ENCODE data around the gene GPHA2. TPM values are rescaled to one million over a fixed set of nuclear protein-coding genes. Genes with fewer than 3 reads are reported as not detected.

GPHA2 gene, protein sequence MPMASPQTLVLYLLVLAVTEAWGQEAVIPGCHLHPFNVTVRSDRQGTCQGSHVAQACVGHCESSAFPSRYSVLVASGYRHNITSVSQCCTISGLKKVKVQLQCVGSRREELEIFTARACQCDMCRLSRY
- not detected in 2 replicates for total RNA-seq

DNA sequence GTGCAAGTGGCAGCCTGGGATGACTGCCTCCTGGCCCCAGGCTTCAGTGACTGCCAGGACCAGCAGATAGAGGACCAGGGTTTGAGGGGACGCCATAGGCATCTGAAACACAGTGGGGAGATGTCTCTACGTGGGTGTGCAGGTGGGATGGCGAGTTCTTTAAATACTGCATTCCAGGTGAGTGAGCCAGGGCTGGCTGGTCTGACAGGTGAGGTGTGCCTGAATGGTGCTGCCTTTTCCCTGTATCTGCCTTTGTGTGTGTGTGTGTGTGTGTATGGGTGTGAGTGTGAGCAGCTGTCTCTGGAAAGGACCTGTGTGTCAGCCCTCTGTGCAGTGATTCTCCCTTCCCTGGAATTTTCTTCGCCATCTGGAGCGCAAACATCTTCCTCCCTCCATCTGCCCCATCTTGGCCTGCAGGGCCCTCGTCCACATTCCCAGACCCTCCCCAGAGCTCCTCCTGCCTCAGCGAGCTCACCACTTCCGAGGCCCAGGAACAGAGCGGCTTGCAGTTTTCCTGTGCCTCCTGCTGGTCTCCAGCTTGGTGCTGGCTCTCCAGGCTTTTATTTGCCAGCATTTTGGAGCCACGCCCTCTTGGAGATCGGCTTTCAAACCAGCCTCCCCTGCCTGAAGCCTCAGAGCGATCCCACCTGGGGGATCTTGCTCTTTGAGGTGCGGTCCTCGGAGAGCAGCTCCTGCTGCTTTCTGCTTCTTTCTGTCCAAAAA is at the start of gene GPHA2:
GPHA2 (minus strand) TSS at position 535 of the 723 bp plus-strand sequence; CDS start at position 102, 433 bp downstream.

DNA sequence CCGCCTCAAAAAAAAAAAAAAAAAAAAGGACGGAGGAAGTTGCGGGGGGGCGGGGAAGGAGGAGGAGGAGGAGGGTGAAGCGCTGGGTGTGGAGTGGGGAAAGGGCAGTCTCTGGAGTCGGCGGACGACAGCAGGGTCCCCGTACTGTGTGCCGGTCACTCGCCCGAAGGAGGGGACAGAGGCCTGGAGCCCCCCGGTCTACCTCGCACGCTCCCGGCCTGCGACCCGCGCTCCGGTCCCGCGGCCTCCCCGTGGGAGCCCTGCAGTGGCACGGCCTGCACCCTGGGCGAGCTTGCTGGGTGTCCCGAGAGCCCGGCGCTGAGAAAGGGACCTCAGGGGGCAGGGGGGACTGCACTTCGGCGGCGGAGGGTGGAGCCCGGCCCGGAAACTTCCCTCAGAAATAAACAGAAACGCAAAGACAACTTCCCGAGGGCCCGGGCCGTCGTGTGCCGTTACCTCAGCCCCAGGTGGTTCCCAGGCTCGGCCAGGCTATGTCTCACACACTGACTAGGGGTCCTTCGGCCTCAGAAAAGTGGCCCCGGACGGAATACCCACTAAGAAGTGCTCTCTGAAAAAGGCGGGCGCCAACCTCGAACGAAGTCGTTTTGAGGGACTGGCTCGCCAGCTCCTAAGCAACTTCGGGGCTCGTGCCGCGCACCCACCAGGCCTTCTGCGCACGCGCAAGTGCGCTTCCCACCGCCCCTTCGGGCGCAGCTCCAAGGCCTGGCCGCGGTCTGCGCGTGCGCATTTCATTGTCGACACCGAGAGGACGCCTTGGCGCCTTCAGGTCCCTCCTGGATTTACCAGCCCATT is 35.9 kb upstream of the GPHA2 start, which contains the start of gene MAJIN:
MAJIN (minus strand) TSS at position 688 of the 813 bp plus-strand sequence. CDS start 12,703 bp downstream, outside the sequence.

DNA sequence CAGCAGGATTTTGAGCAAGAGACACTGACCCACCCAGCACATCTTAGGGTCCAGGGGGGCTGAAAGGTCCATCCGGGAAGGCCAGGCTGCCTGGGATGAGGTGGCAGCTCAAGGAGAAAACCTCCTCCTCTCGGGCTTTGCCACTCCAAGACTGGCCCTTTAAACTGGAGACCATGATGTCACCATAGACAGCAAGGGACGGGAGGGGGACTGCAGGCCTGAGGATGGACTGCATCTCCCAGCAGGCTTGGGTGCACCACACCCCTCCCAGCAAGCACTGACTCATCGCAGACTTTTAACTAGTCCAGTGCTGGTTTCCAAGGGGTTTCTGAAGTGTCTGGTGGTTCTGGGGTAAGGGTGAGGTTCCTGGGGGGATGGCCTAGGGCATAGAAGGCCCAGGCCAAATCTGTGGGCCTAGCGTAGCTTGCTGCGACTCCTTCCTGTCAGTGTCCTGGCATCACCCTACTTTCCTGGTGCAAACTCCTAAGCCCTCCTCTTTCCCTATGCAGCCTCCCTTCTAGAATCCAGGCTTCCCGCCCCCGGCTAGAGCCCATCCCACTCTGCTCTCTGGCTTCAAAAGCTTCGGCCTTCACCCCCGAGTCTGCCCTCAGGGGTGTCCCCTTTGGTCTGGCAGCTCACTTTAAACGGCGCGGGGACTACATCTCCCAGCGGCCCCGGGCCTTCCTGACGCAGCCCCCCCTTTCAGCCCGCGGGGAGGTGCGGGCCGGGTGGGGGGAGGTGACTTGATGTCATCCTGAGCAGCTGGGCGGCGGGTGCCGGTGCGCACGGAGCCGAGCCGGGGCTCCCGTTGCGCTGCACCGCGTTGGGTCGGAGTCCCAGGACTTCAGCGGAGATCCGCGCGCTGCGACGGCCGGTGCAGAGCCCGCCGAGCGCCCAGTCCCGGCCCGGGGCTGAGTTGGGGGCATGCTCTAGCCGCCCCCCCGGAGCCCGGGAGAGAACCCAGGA is 11.5 kb downstream of the GPHA2 start, which contains the start of gene PPP2R5B:
PPP2R5B (plus strand) TSS at position 746 of the 966 bp plus-strand sequence. CDS start 1,046 bp downstream, outside the sequence.

DNA sequence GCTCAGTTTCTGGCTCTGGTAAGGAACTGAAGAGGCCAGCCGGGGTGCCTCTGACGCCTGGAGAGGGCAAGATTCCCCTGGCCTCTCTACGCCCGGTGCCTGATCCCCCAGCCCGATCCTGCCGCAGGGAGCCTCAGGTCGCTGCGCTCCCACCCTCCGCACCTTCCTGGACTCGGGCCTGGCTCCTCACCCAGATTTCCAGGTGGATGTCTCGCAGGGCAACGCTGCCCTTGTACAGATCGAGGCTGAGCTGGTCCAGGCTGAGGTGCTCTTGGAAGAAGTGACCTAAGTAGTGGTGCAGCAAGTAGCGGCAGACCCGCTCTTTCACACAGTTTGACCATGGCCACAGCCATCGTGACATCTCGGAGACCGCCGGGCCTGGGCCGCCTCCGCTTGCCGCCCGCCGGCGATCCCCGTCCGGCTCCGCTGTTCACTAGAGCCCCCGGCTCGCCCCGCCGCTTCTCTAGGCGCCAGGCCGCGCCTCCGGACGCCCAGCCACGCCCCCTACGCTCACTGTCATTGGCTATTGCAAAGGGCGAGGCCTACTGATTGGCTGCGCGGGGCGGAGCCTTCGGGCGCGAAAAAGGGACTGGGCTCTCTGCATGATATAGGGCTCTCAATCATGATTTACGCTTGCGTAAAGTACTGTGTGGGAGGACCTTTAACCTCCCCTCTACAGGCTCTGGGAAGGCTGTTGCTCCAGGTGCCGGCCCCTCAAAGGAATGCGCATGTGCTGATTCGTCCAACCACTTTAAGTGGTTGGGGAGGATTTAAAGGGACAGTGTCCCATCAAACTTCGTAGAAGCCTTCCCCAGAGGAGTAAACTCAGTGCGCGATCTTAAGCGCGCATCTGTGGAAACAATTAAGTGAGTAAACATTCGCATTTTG is 18.7 kb downstream of the GPHA2 start, which contains the start of gene ATG2A:
ATG2A (minus strand) TSS at position 435 of the 888 bp plus-strand sequence; CDS start at position 361, 74 bp downstream.

Other genes starting within 250 kb of the GPHA2 start
- 9.6 and 18.2 TPM in 2 replicates for gene NRXN2, start 212.7 kb downstream of the GPHA2 start, total RNA-seq
- 0.29 and 0.50 TPM in 2 replicates for gene RASGRP2, start 191.8 kb downstream of the GPHA2 start, total RNA-seq
- 1.3 and 2.2 TPM in 2 replicates for gene PYGM, start 175.9 kb downstream of the GPHA2 start, total RNA-seq
- gene SF1, start 157.4 kb downstream of the GPHA2 start, total RNA-seq = 92.8 and 106 TPM in 2 replicates
- 9.6 and 18.0 TPM in 2 replicates for gene MAP4K2, start 132.7 kb downstream of the GPHA2 start, total RNA-seq
- gene MEN1, start 125.3 kb downstream of the GPHA2 start, total RNA-seq = 17.3 and 32.3 TPM in 2 replicates
- gene CDC42BPG, start 91.2 kb downstream of the GPHA2 start, total RNA-seq = 0.15 and 0.33 TPM in 2 replicates
- gene EHD1, start 57.3 kb downstream of the GPHA2 start, total RNA-seq = 87.1 and 151 TPM in 2 replicates
- gene ATG2A, start 18.7 kb downstream of the GPHA2 start, total RNA-seq = 19.6 and 20.5 TPM in 2 replicates
- gene PPP2R5B, start 11.2 kb downstream of the GPHA2 start, total RNA-seq = 9.2 and 17.0 TPM in 2 replicates
- not detected in 2 replicates for gene MAJIN, start 36.2 kb upstream of the GPHA2 start, total RNA-seq
- 1.0 and 2.5 TPM in 2 replicates for gene BATF2, start 61.1 kb upstream of the GPHA2 start, total RNA-seq
- 108 and 119 TPM in 2 replicates for gene ARL2, start 78.3 kb upstream of the GPHA2 start, total RNA-seq
- gene SNX15, start 91.5 kb upstream of the GPHA2 start, total RNA-seq = 12.9 and 23.5 TPM in 2 replicates
- 9.2 and 14.4 TPM in 2 replicates for gene SAC3D1, start 105.3 kb upstream of the GPHA2 start, total RNA-seq
- 38.2 and 46.3 TPM in 2 replicates for gene NAALADL1, start 122.7 kb upstream of the GPHA2 start, total RNA-seq
- 1.2 and 9.7 TPM in 2 replicates for gene CDCA5, start 148.1 kb upstream of the GPHA2 start, total RNA-seq
- gene ZFPL1, start 148.3 kb upstream of the GPHA2 start, total RNA-seq = 38.5 and 47.6 TPM in 2 replicates
- gene VPS51, start 160.3 kb upstream of the GPHA2 start, total RNA-seq = 170 and 228 TPM in 2 replicates
- gene TM7SF2, start 176.0 kb upstream of the GPHA2 start, total RNA-seq = 16.4 and 23.3 TPM in 2 replicates
- gene ZNHIT2, start 181.8 kb upstream of the GPHA2 start, total RNA-seq = 9.2 and 15.9 TPM in 2 replicates
- 159 and 247 TPM in 2 replicates for gene FAU, start 186.2 kb upstream of the GPHA2 start, total RNA-seq
- 50.4 and 55.6 TPM in 2 replicates for gene MRPL49, start 186.4 kb upstream of the GPHA2 start, total RNA-seq
- gene SYVN1, start 198.6 kb upstream of the GPHA2 start, total RNA-seq = 19.8 and 22.7 TPM in 2 replicates
- not detected in 2 replicates for gene SPDYC, start 234.3 kb upstream of the GPHA2 start, total RNA-seq
- 175 and 262 TPM in 2 replicates for gene CAPN1, start 246.0 kb upstream of the GPHA2 start, total RNA-seq

Measured in smooth muscle cell of trachea (primary cell).